Heart left ventricle (tissue), 16 donors: ENCODE data around the gene MYOCD. TPM values are rescaled to one million over a fixed set of nuclear protein-coding genes. Genes with fewer than 3 reads are reported as not detected.

Source experiments
- ATAC-seq, 4 donors: fragments of 200-7000 bp; cut with Tn5 transposase; one replicate each; pipeline ENCODE4 v1.9.1; 2020 to 2022; ENCODE audit warnings: moderate library complexity in 4 of 4, mild to moderate bottlenecking in 3 of 4, moderate number of reproducible peaks in 1 of 4
- DNase-seq, 5 donors: peaks; one replicate each; pipeline ENCODE4 v3.0.0-alpha.2; 2020
- H3K27ac ChIP-seq, 12 donors: fragments of 200-600 bp; sonication (generic) in 4 of 12; one replicate each; pipeline versions ENCODE4 v1.5.0 to v1.8.0; 2016 to 2022; ENCODE audit warnings: mild to moderate bottlenecking in 2 of 12
- H3K27me3 ChIP-seq, 9 donors: fragments of 200-600 bp; sonication (generic) in 2 of 9; one replicate each; pipeline versions ENCODE4 v1.5.1 to v1.8.0; 2016 to 2022; ENCODE audit warnings: mild to moderate bottlenecking in 3 of 9
- H3K36me3 ChIP-seq, 9 donors: fragments of 200-600 bp; sonication (generic) in 2 of 9; one replicate each; pipeline versions ENCODE4 v1.5.0 to v1.8.0; 2018 to 2022; ENCODE audit warnings: mild to moderate bottlenecking in 2 of 9
- H3K4me1 ChIP-seq, 12 donors: fragments of 200-600 bp; sonication (generic) in 4 of 12; one replicate each; pipeline versions ENCODE4 v1.5.0 to v1.8.0; 2016 to 2022; ENCODE audit warnings: mild to moderate bottlenecking in 3 of 12
- H3K4me3 ChIP-seq, 12 donors: fragments of 200-600 bp; sonication (generic) in 4 of 12; one replicate each; pipeline versions ENCODE4 v1.5.0 to v1.8.0; 2017 to 2022; ENCODE audit warnings: mild to moderate bottlenecking in 9 of 12, moderate library complexity in 4 of 12
- H3K9me3 ChIP-seq, 12 donors: fragments of 200-600 bp; sonication (generic) in 4 of 12; one replicate each; pipeline versions ENCODE4 v1.5.0 to v1.8.0; 2016 to 2022; ENCODE audit warnings: mild to moderate bottlenecking in 1 of 12
- CTCF ChIP-seq, 12 donors: fragments of 200-600 bp; sonication (generic) in 4 of 12; IDR thresholded peaks; one replicate each; pipeline versions ENCODE4 v1.5.0 to v1.8.0; 2018 to 2022; ENCODE audit warnings: antibody characterized with exemption in 12 of 12, mild to moderate bottlenecking in 5 of 12
- POLR2A ChIP-seq, 2 donors: fragments of 450-650 bp; IDR thresholded peaks; one replicate each; pipeline ENCODE4 v1.6.1; 2017; ENCODE audit warnings: antibody characterized with exemption in 2 of 2, mild to moderate bottlenecking in 2 of 2, moderate library complexity in 2 of 2
- WGBS, 4 donors: extraction: QIAGEN DNeasy Blood & Tissue Kit in 2 of 4; methylation state at CpG; one replicate each; pipeline versions ENCODE4 v1.1.5 to v1.1.7; 2013 to 2018; 5-methylcytosine and 5-hydroxymethylcytosine counted together
- intact Hi-C, 10 donors: fragments of 100-400 bp; cut with DNase I; formaldehyde crosslinking; loops; one replicate each; pipeline versions ENCODE4 v1.11.1 to v1.14.2; 2022
- polyA plus RNA-seq, 2 donors: library from polyadenylated mRNA; stranded (reverse); fragments of 200-250 nt; gene quantifications; one replicate each; pipeline ENCODE4 v1.2.3, GENCODE V29; 2013
- total RNA-seq, 9 donors: library from RNA; depleted of rRNA in 2 of 9; stranded (reverse); fragments of >200 nt in 2 of 9; fragmentation: NEBNext Ultra II Directional in 3 of 9; extraction: Animal tissue kit (Norgen Biotek cat#: 25700) in 3 of 9; gene quantifications; one replicate each; pipeline versions ENCODE4 v1.1.0 to v1.2.4, GENCODE V29; 2016 to 2023
- donor health status: ischemic (EF 13 %, LVEDD 7.1; RV severe dilation, severe dysfunction).
- donor health status: healthy with polysubstance abuse.
- donor health status: DM: no; HTN: yes; CAD: no.
- donor health status: DM: no; HTN: no; CAD: no.
- donor health status: ischemic (EF 25% LVEDD 6.9; RV normal size, moderate dysfunction).
- donor health status: ischemic (EF 25% LVEDD 5.7; RV mildly dilated, moderate dysfunction).
- donor health status: healthy.
- donor health status: DM: yes; HTN: yes; CAD: no.
- donor health status: ischemic (EF 35%, LVEDD 5.7; RV mildly dilated, moderate dysfunction).
- donor health status: nonischemic (EF 11% LVEDD 7.7; RV severe dilation, severe dysfunction).
- donor health status: DM: yes; HTN: yes; CAD: no.
- donor health status: PGD.
- donor health status: ischemic (EF 29% LVEDD 5.4; RV normal size, mild dysfunction).
- donor health status: nonischemic (EF 23%, LVEDD 6.1; RV moderate dilation, normal function).

The MYOCD gene
- total and polyA plus RNA-seq, 11 donors = 12.9 to 77.2 (median 45.9) TPM

- H3K36me3 ChIP-seq = peaks cover 0 to 24% (median 2%) of the 10 kb centered on the region in 9 donors
- 44 to 76% (median 63%) methylated on average over 4 of the region's 4 CpGs for WGBS, 4 donors
- no peaks in the 10 kb centered on the region for H3K9me3 ChIP-seq
- H3K27me3 ChIP-seq = no peaks in the 10 kb centered on the region
- ATAC-seq = peak in 2 of 4 donors; percentile 13 to 50
- DNase-seq = no peak
- TF ChIP-seq CTCF (IDR thresholded peaks at IDR 0.05) = no peak
- no peak for TF ChIP-seq POLR2A (IDR thresholded peaks at IDR 0.05)
- H3K27ac ChIP-seq = peak overlapping the region in 1 of 12 donors; percentile 26
- intact Hi-C loops = no loop called here
- no peak overlapping the region for H3K4me3 ChIP-seq
- peaks cover 0 to 35% (median 13%) of the 10 kb centered on the region in 12 donors for H3K4me1 ChIP-seq
Observed at GRCh38 chr17:12712415-12712814, 46.7 kb downstream of the MYOCD start.

- no peak for TF ChIP-seq CTCF (IDR thresholded peaks at IDR 0.05)
- no peak for TF ChIP-seq POLR2A (IDR thresholded peaks at IDR 0.05)
- Histone ChIP-seq H3K36me3 (peaks cover 0 to 29% (median 2%) of the 10 kb centered on the region in 9 donors), H3K4me3 (no peak overlapping the region), H3K9me3 (no peaks in the 10 kb centered on the region), H3K4me1 (peaks cover 0 to 35% (median 13%) of the 10 kb centered on the region in 12 donors), H3K27ac (peak overlapping the region in 1 of 12 donors; percentile 26), H3K27me3 (no peaks in the 10 kb centered on the region)
- ATAC-seq (peak in 3 of 4 donors; percentile 22 to 49 (median 36)), DNase-seq (no peak)
- intact Hi-C loops = no loop called here
- WGBS, 4 donors = 29 to 41% (median 35%) methylated on average over 3 of the region's 3 CpGs
Observed at GRCh38 chr17:12712941-12713340, 47.3 kb downstream of the MYOCD start.

DNA sequence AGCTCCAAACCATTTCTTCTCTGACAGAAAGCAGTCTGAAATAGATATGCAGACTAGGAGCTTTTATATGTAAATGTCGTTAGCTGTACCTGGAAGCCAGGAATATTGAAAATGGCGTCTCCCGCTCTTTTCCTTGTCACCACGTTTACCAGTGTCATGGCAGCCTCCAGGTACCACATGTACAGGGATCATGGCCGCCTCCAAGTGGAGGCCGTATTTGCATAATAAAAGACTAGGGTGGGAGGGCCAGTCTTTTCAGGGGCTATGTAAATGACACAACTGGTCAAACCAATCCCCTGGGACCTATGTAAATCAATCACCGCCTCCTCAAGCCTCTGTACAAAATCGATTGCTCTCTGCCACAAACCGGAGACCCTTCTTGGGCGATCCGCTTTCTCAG is 54.3 kb downstream of the MYOCD start:
- intact Hi-C loops = no loop called here

DNA sequence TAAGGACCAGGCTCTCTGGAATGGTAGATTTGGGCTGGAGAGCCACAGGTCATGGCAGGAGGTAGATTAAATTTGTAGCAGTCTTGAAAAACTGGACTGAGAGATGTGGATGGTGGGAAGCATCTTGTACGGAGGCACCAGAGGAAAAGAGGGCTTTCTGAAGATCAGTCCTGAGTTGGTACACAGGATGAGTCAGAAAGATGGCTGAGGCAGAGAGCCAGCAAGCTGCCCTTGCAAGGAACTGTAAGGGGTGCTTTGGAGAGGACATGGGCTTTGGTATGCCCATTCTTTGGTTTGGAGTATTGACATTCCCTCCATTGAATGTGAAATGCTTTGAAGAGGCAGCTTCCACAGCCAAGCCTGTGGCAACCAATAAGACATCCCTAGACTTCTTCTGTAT is 55.9 kb downstream of the MYOCD start:
- ATAC-seq = peak in 2 of 4 donors; percentile 45 to 52

More for the DNA sequence above, 54.3 kb downstream of the MYOCD start:
- DNase-seq = no peak
- TF ChIP-seq CTCF (IDR thresholded peaks at IDR 0.05) = no peak
- TF ChIP-seq POLR2A (IDR thresholded peaks at IDR 0.05) = no peak
- Histone ChIP-seq H3K27me3 (no peaks in the 10 kb centered on the region), H3K9me3 (no peaks in the 10 kb centered on the region), H3K36me3 (peaks cover 0 to 61% (median 3%) of the 10 kb centered on the region in 9 donors), H3K27ac (no peak overlapping the region), H3K4me1 (peaks cover 0 to 25% (median 0%) of the 10 kb centered on the region in 12 donors), H3K4me3 (no peak overlapping the region)
- no peak for ATAC-seq
- 91 to 96% (median 95%) methylated on average over 11 of the region's 11 CpGs for WGBS, 4 donors

More for the DNA sequence above, 55.9 kb downstream of the MYOCD start:
- peak overlapping the region in 6 of 12 donors; percentile 11 to 48 (median 36) for H3K27ac ChIP-seq
- H3K9me3 ChIP-seq = no peaks in the 10 kb centered on the region
- H3K36me3 ChIP-seq = peaks cover 0 to 60% (median 3%) of the 10 kb centered on the region in 9 donors
- DNase-seq = no peak
- intact Hi-C loops = no loop called here
- WGBS, 4 donors = 80 to 95% (median 87%) methylated on average over 1 of the region's 1 CpG
- peaks cover 0 to 11% (median 0%) of the 10 kb centered on the region in 12 donors for H3K4me1 ChIP-seq
- no peak for TF ChIP-seq POLR2A (IDR thresholded peaks at IDR 0.05)
- TF ChIP-seq CTCF (IDR thresholded peaks at IDR 0.05) = no peak
- H3K27me3 ChIP-seq = no peaks in the 10 kb centered on the region
- no peak overlapping the region for H3K4me3 ChIP-seq
